Measurements from ENCODE around the gene HOXB3.
A peak's percentile ranks its signal among the peaks of the same experiment; 100 is the strongest.

Gene HOXB3

GRCh38 chr17:48570325-48571023 is 19.6 kb downstream of the HOXB3 start:
- Histone ChIP-seq H3K9me3 (ENCODE audit: control insufficient read depth, low read length) (no peaks in the 10 kb centered on the region), H3K27me3 (ENCODE audit: control insufficient read depth, insufficient read depth, low read length) (peaks cover 99% of the 10 kb centered on the region), H3K4me1 (ENCODE audit: control insufficient read depth, insufficient read depth, low read length) (peaks cover 14% of the 10 kb centered on the region)

GRCh38 chr17:48569674-48570324 is 20.2 kb downstream of the HOXB3 start:
- H3K27me3 ChIP-seq (ENCODE audit: control insufficient read depth, insufficient read depth, low read length), result peaks cover 100% of the 10 kb centered on the region
- no peaks in the 10 kb centered on the region for H3K36me3 ChIP-seq (ENCODE audit: control insufficient read depth, insufficient read depth, low read length)
- H3K9me3 ChIP-seq (ENCODE audit: control insufficient read depth, low read length), result no peaks in the 10 kb centered on the region
- peaks cover 19% of the 10 kb centered on the region for H3K4me1 ChIP-seq (ENCODE audit: control insufficient read depth, insufficient read depth, low read length)
- H3K9ac ChIP-seq (ENCODE audit: low read length), result peak overlapping the region; percentile 67
- no peak overlapping the region for H3K4me3 ChIP-seq (ENCODE audit: low read length)

More at GRCh38 chr17:48570325-48571023, 19.6 kb downstream of the HOXB3 start:
- Histone ChIP-seq H3K36me3 (ENCODE audit: control insufficient read depth, insufficient read depth, low read length) (no peaks in the 10 kb centered on the region), H3K4me3 (ENCODE audit: low read length) (no peak overlapping the region), H3K9ac (ENCODE audit: low read length) (peak overlapping the region; percentile 67)

GRCh38 chr17:48569240-48569582 is 20.8 kb downstream of the HOXB3 start:
- H3K4me1 ChIP-seq (ENCODE audit: control insufficient read depth, insufficient read depth, low read length), result peaks cover 19% of the 10 kb centered on the region
- H3K9ac ChIP-seq (ENCODE audit: low read length), result no peak overlapping the region
- no peaks in the 10 kb centered on the region for H3K36me3 ChIP-seq (ENCODE audit: control insufficient read depth, insufficient read depth, low read length)
- no peaks in the 10 kb centered on the region for H3K9me3 ChIP-seq (ENCODE audit: control insufficient read depth, low read length)
- no peak overlapping the region for H3K4me3 ChIP-seq (ENCODE audit: low read length)
- peaks cover 99% of the 10 kb centered on the region for H3K27me3 ChIP-seq (ENCODE audit: control insufficient read depth, insufficient read depth, low read length)

GRCh38 chr17:48568499-48569239 is 21.4 kb downstream of the HOXB3 start:
- H3K4me3 ChIP-seq (ENCODE audit: low read length), result no peak overlapping the region
- peaks cover 96% of the 10 kb centered on the region for H3K27me3 ChIP-seq (ENCODE audit: control insufficient read depth, insufficient read depth, low read length)
- H3K9ac ChIP-seq (ENCODE audit: low read length), result no peak overlapping the region
- peaks cover 19% of the 10 kb centered on the region for H3K4me1 ChIP-seq (ENCODE audit: control insufficient read depth, insufficient read depth, low read length)
- no peaks in the 10 kb centered on the region for H3K9me3 ChIP-seq (ENCODE audit: control insufficient read depth, low read length)
- no peaks in the 10 kb centered on the region for H3K36me3 ChIP-seq (ENCODE audit: control insufficient read depth, insufficient read depth, low read length)

GRCh38 chr17:48567646-48568354 is 22.2 kb downstream of the HOXB3 start:
- Histone ChIP-seq H3K36me3 (ENCODE audit: control insufficient read depth, insufficient read depth, low read length) (no peaks in the 10 kb centered on the region), H3K9ac (ENCODE audit: low read length) (no peak overlapping the region), H3K27me3 (ENCODE audit: control insufficient read depth, insufficient read depth, low read length) (peaks cover 96% of the 10 kb centered on the region), H3K4me3 (ENCODE audit: low read length) (no peak overlapping the region), H3K9me3 (ENCODE audit: control insufficient read depth, low read length) (no peaks in the 10 kb centered on the region), H3K4me1 (ENCODE audit: control insufficient read depth, insufficient read depth, low read length) (peaks cover 19% of the 10 kb centered on the region)

GRCh38 chr17:48567209-48567608 is 22.8 kb downstream of the HOXB3 start:
- Histone ChIP-seq H3K9me3 (ENCODE audit: control insufficient read depth, low read length) (no peaks in the 10 kb centered on the region), H3K36me3 (ENCODE audit: control insufficient read depth, insufficient read depth, low read length) (no peaks in the 10 kb centered on the region), H3K4me3 (ENCODE audit: low read length) (no peak overlapping the region), H3K9ac (ENCODE audit: low read length) (no peak overlapping the region), H3K4me1 (ENCODE audit: control insufficient read depth, insufficient read depth, low read length) (peaks cover 19% of the 10 kb centered on the region), H3K27me3 (ENCODE audit: control insufficient read depth, insufficient read depth, low read length) (peaks cover 96% of the 10 kb centered on the region)

- no peak overlapping the region for H3K4me3 ChIP-seq (ENCODE audit: low read length)
- peaks cover 96% of the 10 kb centered on the region for H3K27me3 ChIP-seq (ENCODE audit: control insufficient read depth, insufficient read depth, low read length)
- H3K9me3 ChIP-seq (ENCODE audit: control insufficient read depth, low read length), result no peaks in the 10 kb centered on the region
- H3K9ac ChIP-seq (ENCODE audit: low read length), result no peak overlapping the region
- H3K36me3 ChIP-seq (ENCODE audit: control insufficient read depth, insufficient read depth, low read length), result no peaks in the 10 kb centered on the region
- H3K4me1 ChIP-seq (ENCODE audit: control insufficient read depth, insufficient read depth, low read length), result peaks cover 23% of the 10 kb centered on the region
Observed at GRCh38 chr17:48566717-48567116, 23.3 kb downstream of the HOXB3 start.

GRCh38 chr17:48565925-48566710 is 23.9 kb downstream of the HOXB3 start:
- Histone ChIP-seq H3K4me3 (ENCODE audit: low read length) (no peak overlapping the region), H3K9ac (ENCODE audit: low read length) (no peak overlapping the region), H3K36me3 (ENCODE audit: control insufficient read depth, insufficient read depth, low read length) (no peaks in the 10 kb centered on the region), H3K27me3 (ENCODE audit: control insufficient read depth, insufficient read depth, low read length) (peaks cover 96% of the 10 kb centered on the region), H3K4me1 (ENCODE audit: control insufficient read depth, insufficient read depth, low read length) (peaks cover 29% of the 10 kb centered on the region), H3K9me3 (ENCODE audit: control insufficient read depth, low read length) (no peaks in the 10 kb centered on the region)

- Histone ChIP-seq H3K4me3 (ENCODE audit: low read length) (no peak overlapping the region), H3K9me3 (ENCODE audit: control insufficient read depth, low read length) (no peaks in the 10 kb centered on the region), H3K9ac (ENCODE audit: low read length) (no peak overlapping the region), H3K36me3 (ENCODE audit: control insufficient read depth, insufficient read depth, low read length) (no peaks in the 10 kb centered on the region), H3K27me3 (ENCODE audit: control insufficient read depth, insufficient read depth, low read length) (peaks cover 92% of the 10 kb centered on the region), H3K4me1 (ENCODE audit: control insufficient read depth, insufficient read depth, low read length) (peaks cover 38% of the 10 kb centered on the region)
Observed at GRCh38 chr17:48565022-48565554, 25.0 kb downstream of the HOXB3 start.

- H3K27me3 ChIP-seq (ENCODE audit: control insufficient read depth, insufficient read depth, low read length), result peaks cover 92% of the 10 kb centered on the region
- no peak overlapping the region for H3K9ac ChIP-seq (ENCODE audit: low read length)
- H3K9me3 ChIP-seq (ENCODE audit: control insufficient read depth, low read length), result no peaks in the 10 kb centered on the region
- H3K4me1 ChIP-seq (ENCODE audit: control insufficient read depth, insufficient read depth, low read length), result peaks cover 38% of the 10 kb centered on the region
- no peak overlapping the region for H3K4me3 ChIP-seq (ENCODE audit: low read length)
- H3K36me3 ChIP-seq (ENCODE audit: control insufficient read depth, insufficient read depth, low read length), result no peaks in the 10 kb centered on the region
Observed at GRCh38 chr17:48564188-48565021, 25.6 kb downstream of the HOXB3 start.

GRCh38 chr17:48563867-48564187 is 26.2 kb downstream of the HOXB3 start:
- H3K4me3 ChIP-seq (ENCODE audit: low read length), result no peak overlapping the region
- no peak overlapping the region for H3K9ac ChIP-seq (ENCODE audit: low read length)
- H3K27me3 ChIP-seq (ENCODE audit: control insufficient read depth, insufficient read depth, low read length), result peaks cover 92% of the 10 kb centered on the region

More at GRCh38 chr17:48563867-48564187, 26.2 kb downstream of the HOXB3 start:
- Histone ChIP-seq H3K4me1 (ENCODE audit: control insufficient read depth, insufficient read depth, low read length) (peaks cover 38% of the 10 kb centered on the region), H3K36me3 (ENCODE audit: control insufficient read depth, insufficient read depth, low read length) (no peaks in the 10 kb centered on the region), H3K9me3 (ENCODE audit: control insufficient read depth, low read length) (no peaks in the 10 kb centered on the region)

All from mucosa of stomach (tissue), 1 donor.